ENCODE data around the gene DAD1. TPM values are rescaled to one million over a fixed set of nuclear protein-coding genes. Genes with fewer than 3 reads are reported as not detected.
"Not testable (repeated sequence)": the region's sequence is repeated elsewhere in the genome, so short reads cannot be mapped to it uniquely, and the experiment has no call there.

The DAD1 gene
- total and polyA plus RNA-seq, 2 experiments from 2014 or later: 327 to 463 TPM

- Histone ChIP-seq H3K9me3 (ENCODE audit: low read depth) (no peaks in the 10 kb centered on the region), H3K36me3 (replicated peaks; ENCODE audit: insufficient read depth, low read depth) (no peaks in the 10 kb centered on the region)
These were observed 44.6 kb downstream of the DAD1 start for GRCh38 chr14:22544406-22544805.

GRCh38 chr14:22543570-22544357 lies 45.3 kb downstream of the DAD1 start:
- H3K79me2 ChIP-seq; H3K27ac ChIP-seq; H3K4me2 ChIP-seq; H4K20me1 ChIP-seq (ENCODE audit: insufficient read depth, poor library complexity, severe bottlenecking); H3K4me3 ChIP-seq; H3K36me3 ChIP-seq (replicated peaks; ENCODE audit: insufficient read depth, low read depth); H3K27me3 ChIP-seq; DNase-seq (ENCODE audit: low spot score); H3K9me3 ChIP-seq (ENCODE audit: low read depth); H3K9me2 ChIP-seq (replicated peaks; ENCODE audit: insufficient read depth); H2AFZ ChIP-seq: not testable (repeated sequence)
- H3K4me1 ChIP-seq (ENCODE audit: insufficient read depth): peaks cover 25% of the 10 kb centered on the region
- 97% methylated on average over 13 of the region's 13 CpGs for WGBS (ENCODE audit: low lambda C conversion rate, missing lambda C conversion rate)

More at GRCh38 chr14:22544406-22544805, 44.6 kb downstream of the DAD1 start:
- WGBS (ENCODE audit: low lambda C conversion rate, missing lambda C conversion rate): 95% methylated on average over 2 of the region's 2 CpGs
- Histone ChIP-seq H3K79me2 (no peaks in the 10 kb centered on the region), H2AFZ (no peak overlapping the region), H3K4me3 (no peak overlapping the region), H4K20me1 (ENCODE audit: insufficient read depth, poor library complexity, severe bottlenecking) (no peaks in the 10 kb centered on the region), H3K27me3 (no peaks in the 10 kb centered on the region), H3K27ac (no peak overlapping the region), H3K9me2 (replicated peaks; ENCODE audit: insufficient read depth) (no peaks in the 10 kb centered on the region), H3K4me2 (no peak overlapping the region), H3K4me1 (ENCODE audit: insufficient read depth) (peaks cover 25% of the 10 kb centered on the region)
- TF ChIP-seq EZH2phosphoT487 (IDR thresholded peaks at IDR 0.05; ENCODE audit: low read depth, severe bottlenecking, unreplicated experiment): no peak
- TF ChIP-seq, protein P1, sequence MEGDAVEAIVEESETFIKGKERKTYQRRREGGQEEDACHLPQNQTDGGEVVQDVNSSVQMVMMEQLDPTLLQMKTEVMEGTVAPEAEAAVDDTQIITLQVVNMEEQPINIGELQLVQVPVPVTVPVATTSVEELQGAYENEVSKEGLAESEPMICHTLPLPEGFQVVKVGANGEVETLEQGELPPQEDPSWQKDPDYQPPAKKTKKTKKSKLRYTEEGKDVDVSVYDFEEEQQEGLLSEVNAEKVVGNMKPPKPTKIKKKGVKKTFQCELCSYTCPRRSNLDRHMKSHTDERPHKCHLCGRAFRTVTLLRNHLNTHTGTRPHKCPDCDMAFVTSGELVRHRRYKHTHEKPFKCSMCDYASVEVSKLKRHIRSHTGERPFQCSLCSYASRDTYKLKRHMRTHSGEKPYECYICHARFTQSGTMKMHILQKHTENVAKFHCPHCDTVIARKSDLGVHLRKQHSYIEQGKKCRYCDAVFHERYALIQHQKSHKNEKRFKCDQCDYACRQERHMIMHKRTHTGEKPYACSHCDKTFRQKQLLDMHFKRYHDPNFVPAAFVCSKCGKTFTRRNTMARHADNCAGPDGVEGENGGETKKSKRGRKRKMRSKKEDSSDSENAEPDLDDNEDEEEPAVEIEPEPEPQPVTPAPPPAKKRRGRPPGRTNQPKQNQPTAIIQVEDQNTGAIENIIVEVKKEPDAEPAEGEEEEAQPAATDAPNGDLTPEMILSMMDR (IDR thresholded peaks at IDR 0.05; ENCODE audit: poor library complexity): no peak
- no peak for TF ChIP-seq EZH2 (IDR thresholded peaks at IDR 0.05; ENCODE audit: borderline replicate concordance)
- no peak for DNase-seq (ENCODE audit: low spot score)

GRCh38 chr14:22542360-22542759 lies 46.7 kb downstream of the DAD1 start:
- no peak for TF ChIP-seq EZH2 (IDR thresholded peaks at IDR 0.05; ENCODE audit: borderline replicate concordance)
- no peak for TF ChIP-seq EZH2phosphoT487 (IDR thresholded peaks at IDR 0.05; ENCODE audit: low read depth, severe bottlenecking, unreplicated experiment)
- TF ChIP-seq, protein P1 (IDR thresholded peaks at IDR 0.05; ENCODE audit: poor library complexity): no peak
- 72% methylated on average over 2 of the region's 2 CpGs for WGBS (ENCODE audit: low lambda C conversion rate, missing lambda C conversion rate)
- Histone ChIP-seq H3K79me2 (no peaks in the 10 kb centered on the region), H3K4me1 (ENCODE audit: insufficient read depth) (peaks cover 17% of the 10 kb centered on the region), H4K20me1 (ENCODE audit: insufficient read depth, poor library complexity, severe bottlenecking) (no peaks in the 10 kb centered on the region), H3K4me2 (no peak overlapping the region), H3K27me3 (no peaks in the 10 kb centered on the region), H3K27ac (no peak overlapping the region), H3K4me3 (no peak overlapping the region), H2AFZ (no peak overlapping the region), H3K9me3 (ENCODE audit: low read depth) (no peaks in the 10 kb centered on the region), H3K36me3 (replicated peaks; ENCODE audit: insufficient read depth, low read depth) (no peaks in the 10 kb centered on the region), H3K9me2 (replicated peaks; ENCODE audit: insufficient read depth) (no peaks in the 10 kb centered on the region)
- DNase-seq (ENCODE audit: low spot score): no peak

GRCh38 chr14:22541721-22542120 lies 47.3 kb downstream of the DAD1 start:
- H4K20me1 ChIP-seq (ENCODE audit: insufficient read depth, poor library complexity, severe bottlenecking): no peaks in the 10 kb centered on the region
- no peaks in the 10 kb centered on the region for H3K36me3 ChIP-seq (replicated peaks; ENCODE audit: insufficient read depth, low read depth)
- H3K4me1 ChIP-seq (ENCODE audit: insufficient read depth): peaks cover 15% of the 10 kb centered on the region
- H3K79me2 ChIP-seq: no peaks in the 10 kb centered on the region
- no peak overlapping the region for H3K4me2 ChIP-seq
- H3K4me3 ChIP-seq: no peak overlapping the region
- H3K9me2 ChIP-seq (replicated peaks; ENCODE audit: insufficient read depth): no peaks in the 10 kb centered on the region
- WGBS (ENCODE audit: low lambda C conversion rate, missing lambda C conversion rate): 95% methylated on average over 5 of the region's 5 CpGs
- no peak overlapping the region for H3K27ac ChIP-seq
- TF ChIP-seq EZH2 (IDR thresholded peaks at IDR 0.05; ENCODE audit: borderline replicate concordance) (no peak), EZH2phosphoT487 (IDR thresholded peaks at IDR 0.05; ENCODE audit: low read depth, severe bottlenecking, unreplicated experiment) (no peak)
- TF ChIP-seq, protein P1 (IDR thresholded peaks at IDR 0.05; ENCODE audit: poor library complexity): no peak
- no peaks in the 10 kb centered on the region for H3K27me3 ChIP-seq
- DNase-seq (ENCODE audit: low spot score): no peak
- no peak overlapping the region for H2AFZ ChIP-seq
- no peaks in the 10 kb centered on the region for H3K9me3 ChIP-seq (ENCODE audit: low read depth)
